ENCODE data around the gene GRID2.

DNA sequence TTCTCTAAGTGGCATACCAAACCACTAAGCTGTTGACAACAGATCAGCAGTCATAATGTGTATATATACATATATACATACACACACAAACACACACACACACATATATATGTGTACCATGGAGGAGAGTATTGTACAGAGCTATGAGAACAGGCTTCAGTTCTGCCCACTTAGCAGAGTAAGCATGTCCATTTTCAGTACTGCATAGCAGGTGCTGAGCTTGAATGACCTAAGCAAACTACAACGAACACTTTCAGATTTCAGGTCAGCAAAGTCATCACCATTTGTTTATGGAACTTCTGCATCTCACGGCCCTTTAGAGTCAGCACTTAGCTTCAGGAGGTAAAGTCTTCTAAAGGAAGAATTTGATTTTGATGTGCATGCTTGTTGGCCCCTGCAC lies 789.0 kb downstream of the GRID2 start:
- TF ChIP-seq, protein P1, sequence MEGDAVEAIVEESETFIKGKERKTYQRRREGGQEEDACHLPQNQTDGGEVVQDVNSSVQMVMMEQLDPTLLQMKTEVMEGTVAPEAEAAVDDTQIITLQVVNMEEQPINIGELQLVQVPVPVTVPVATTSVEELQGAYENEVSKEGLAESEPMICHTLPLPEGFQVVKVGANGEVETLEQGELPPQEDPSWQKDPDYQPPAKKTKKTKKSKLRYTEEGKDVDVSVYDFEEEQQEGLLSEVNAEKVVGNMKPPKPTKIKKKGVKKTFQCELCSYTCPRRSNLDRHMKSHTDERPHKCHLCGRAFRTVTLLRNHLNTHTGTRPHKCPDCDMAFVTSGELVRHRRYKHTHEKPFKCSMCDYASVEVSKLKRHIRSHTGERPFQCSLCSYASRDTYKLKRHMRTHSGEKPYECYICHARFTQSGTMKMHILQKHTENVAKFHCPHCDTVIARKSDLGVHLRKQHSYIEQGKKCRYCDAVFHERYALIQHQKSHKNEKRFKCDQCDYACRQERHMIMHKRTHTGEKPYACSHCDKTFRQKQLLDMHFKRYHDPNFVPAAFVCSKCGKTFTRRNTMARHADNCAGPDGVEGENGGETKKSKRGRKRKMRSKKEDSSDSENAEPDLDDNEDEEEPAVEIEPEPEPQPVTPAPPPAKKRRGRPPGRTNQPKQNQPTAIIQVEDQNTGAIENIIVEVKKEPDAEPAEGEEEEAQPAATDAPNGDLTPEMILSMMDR (IDR thresholded peaks at IDR 0.05; ENCODE audit: low read length), result no peak
- no peak for TF ChIP-seq EZH2 (optimal IDR thresholded peaks at IDR 0.05; ENCODE audit: low read depth, low read length)

All from MM.1S (cell line).